Cardiac ventricle fibroblast (primary cell): Measurements from ENCODE around the gene BCL7B. TPM values are rescaled to one million over a fixed set of nuclear protein-coding genes. Genes with fewer than 3 reads are reported as not detected.

ENCODE experiments used
- total RNA-seq: library from RNA; depleted of rRNA; stranded (reverse); fragments of >200 nt; gene quantifications from 2 replicates; pipeline ENCODE4 v1.2.3, GENCODE V29; 2015

BCL7B gene
- 28.3 and 56.6 TPM in 2 replicates for total RNA-seq

GRCh38 chr7:73557397-73558257 lies at the start of gene BCL7B:
TSS of gene BCL7B (minus strand) at chr7:73557690. CDS start at chr7:73557578, 112 bp downstream.

GRCh38 chr7:73578342-73579128 lies 21.0 kb upstream of the BCL7B start, which contains the start of gene TBL2:
TSS of gene TBL2 (minus strand) at chr7:73578579. CDS start at chr7:73578549, 30 bp downstream.

GRCh38 chr7:73522105-73522872 lies 35.2 kb downstream of the BCL7B start, which contains the start of gene BAZ1B:
TSS of gene BAZ1B (minus strand) at chr7:73522293. CDS start at chr7:73521933, 360 bp downstream.

Other genes with a start within 250 kb of the BCL7B start
- gene NSUN5, start 248.9 kb downstream of the BCL7B start, total RNA-seq, result 15.5 and 17.0 TPM in 2 replicates
- not detected in 2 replicates for gene TRIM50, start 229.6 kb downstream of the BCL7B start, total RNA-seq
- not detected in 2 replicates for gene FKBP6, start 229.5 kb downstream of the BCL7B start, total RNA-seq
- gene FZD9, start 123.9 kb downstream of the BCL7B start, total RNA-seq, result 0.37 and 0.88 TPM in 2 replicates
- gene BAZ1B, start 35.4 kb downstream of the BCL7B start, total RNA-seq, result 36.3 and 37.9 TPM in 2 replicates
- gene TBL2, start 20.9 kb upstream of the BCL7B start, total RNA-seq, result 57.6 and 58.4 TPM in 2 replicates
- gene MLXIPL, start 66.8 kb upstream of the BCL7B start, total RNA-seq, result 0.54 TPM in 1 of 2 replicates, not detected in the other
- 2.7 and 3.1 TPM in 2 replicates for gene VPS37D, start 110.1 kb upstream of the BCL7B start, total RNA-seq
- 6.1 and 9.0 TPM in 2 replicates for gene DNAJC30, start 125.8 kb upstream of the BCL7B start, total RNA-seq
- 43.6 and 49.3 TPM in 2 replicates for gene BUD23, start 125.9 kb upstream of the BCL7B start, total RNA-seq
- 4.4 and 11.1 TPM in 2 replicates for gene STX1A, start 162.0 kb upstream of the BCL7B start, total RNA-seq
- gene ABHD11, start 181.1 kb upstream of the BCL7B start, total RNA-seq, result 4.8 and 11.0 TPM in 2 replicates
- not detected in 2 replicates for gene CLDN3, start 212.6 kb upstream of the BCL7B start, total RNA-seq